ENCODE data around the gene GRM5.
"Not testable (repeated sequence)": the region's sequence is repeated elsewhere in the genome, so short reads cannot be mapped to it uniquely, and the experiment has no call there.

The GRM5 gene

DNA sequence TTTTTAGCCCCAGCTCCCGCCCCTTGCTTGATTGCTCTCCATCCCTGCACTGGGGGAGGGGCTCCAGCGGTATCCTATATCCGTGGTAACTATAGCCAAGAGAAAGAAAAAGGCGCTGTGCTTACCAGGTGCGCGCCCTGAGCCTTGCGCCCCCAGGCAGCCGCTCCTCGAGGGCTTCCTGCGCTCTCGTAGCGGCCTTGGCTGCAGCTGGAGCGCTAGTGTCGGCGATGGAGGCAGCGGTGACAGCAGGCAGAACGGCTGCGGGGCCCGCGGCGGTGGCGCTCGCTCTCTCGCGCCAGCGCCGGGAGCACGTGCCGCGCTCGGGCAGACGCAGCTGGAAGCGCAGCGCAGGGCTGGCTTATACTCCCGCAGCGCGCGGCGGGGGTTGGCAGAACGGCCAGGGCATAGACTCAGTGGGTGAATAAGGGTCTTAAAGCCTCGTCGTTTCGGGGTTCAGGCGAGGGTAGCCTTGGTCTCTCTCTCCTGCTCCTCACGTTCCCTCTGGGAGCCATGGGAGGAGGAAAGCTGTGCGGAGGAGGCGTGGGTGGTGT is at the start of gene GRM5:
Gene GRM5, minus strand, starts transcription at position 332 of the 551 bp plus-strand sequence. CDS start 18,110 bp downstream, outside the sequence.
- not testable (repeated sequence) for DNase-seq (ENCODE audit: low spot score)

- DNase-seq (ENCODE audit: low spot score) = peak; percentile 29
Observed at GRCh38 chr11:89097956-89098355, 32.2 kb upstream of the GRM5 start.

GRCh38 chr11:89093806-89094205 is 28.0 kb upstream of the GRM5 start:
- DNase-seq (ENCODE audit: low spot score) = not testable (repeated sequence)

DNA sequence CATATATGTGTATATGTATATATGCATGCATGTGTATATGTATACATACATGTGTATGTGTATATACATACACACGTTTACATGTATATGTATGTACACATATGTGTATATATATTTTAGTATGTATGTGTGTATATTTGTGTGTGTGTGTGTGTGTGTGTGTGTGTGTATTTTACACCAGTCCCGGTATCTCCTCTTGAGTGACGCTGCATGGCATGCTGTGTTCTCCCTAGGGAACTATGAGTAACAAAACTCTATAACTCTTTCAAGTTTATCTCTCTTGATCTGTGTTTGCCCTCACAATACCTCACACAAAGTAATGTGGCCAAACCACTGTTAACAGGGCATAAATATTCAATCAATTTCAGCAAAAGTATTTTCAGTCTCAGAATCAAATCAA is 19.2 kb upstream of the GRM5 start:
- not testable (repeated sequence) for DNase-seq (ENCODE audit: low spot score)

DNA sequence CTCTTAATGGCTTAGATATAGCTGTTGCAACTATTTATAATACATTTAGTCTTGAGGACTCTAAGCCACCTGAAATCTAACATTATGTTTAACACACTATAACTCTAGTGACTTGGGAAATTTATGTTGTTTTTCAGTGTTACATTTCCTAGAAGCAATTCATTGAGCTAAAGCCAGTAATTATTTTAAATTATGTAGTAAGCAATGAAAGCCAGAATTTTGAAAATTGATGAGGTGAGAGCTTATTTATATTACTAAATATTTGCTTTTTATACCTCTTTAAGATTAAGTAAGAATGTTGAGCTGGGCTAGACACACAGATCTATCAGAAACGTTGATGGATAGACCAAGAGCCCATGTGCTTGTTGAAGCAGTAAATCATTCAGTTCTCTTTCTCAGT is 5.1 kb upstream of the GRM5 start:
- DNase-seq (ENCODE audit: low spot score) = not testable (repeated sequence)

GRCh38 chr11:89067264-89067663 is 1.5 kb upstream of the GRM5 start:
- no peak for DNase-seq (ENCODE audit: low spot score)

GRCh38 chr11:89065066-89065465 is 716 bp downstream of the GRM5 start:
- DNase-seq (ENCODE audit: low spot score) = no peak

- not testable (repeated sequence) for DNase-seq (ENCODE audit: low spot score)
Observed at GRCh38 chr11:89063481-89063951, 2.3 kb downstream of the GRM5 start.

- DNase-seq (ENCODE audit: low spot score) = not testable (repeated sequence)
Observed at GRCh38 chr11:89062771-89063298, 2.9 kb downstream of the GRM5 start.

- not testable (repeated sequence) for DNase-seq (ENCODE audit: low spot score)
Observed at GRCh38 chr11:89061839-89062238, 3.9 kb downstream of the GRM5 start.

DNA sequence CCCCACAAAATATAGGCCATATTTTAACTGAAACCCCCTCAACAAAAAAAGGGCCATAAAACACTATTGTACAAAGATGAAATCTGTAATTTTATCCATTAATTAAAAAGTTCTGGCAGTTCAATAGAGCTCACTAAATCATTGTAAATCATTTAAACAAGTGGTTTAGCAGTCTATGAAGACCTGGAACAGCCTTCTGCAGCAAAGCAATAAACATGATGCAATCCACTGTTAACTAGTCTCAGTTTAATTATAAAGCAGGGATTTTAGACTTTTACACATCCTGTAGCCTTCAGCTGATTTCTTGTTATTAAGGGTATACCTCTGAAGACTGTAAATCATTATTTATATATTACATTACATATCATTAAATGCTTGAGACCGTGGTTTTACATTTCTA is 8.4 kb downstream of the GRM5 start:
- not testable (repeated sequence) for DNase-seq (ENCODE audit: low spot score)

DNA sequence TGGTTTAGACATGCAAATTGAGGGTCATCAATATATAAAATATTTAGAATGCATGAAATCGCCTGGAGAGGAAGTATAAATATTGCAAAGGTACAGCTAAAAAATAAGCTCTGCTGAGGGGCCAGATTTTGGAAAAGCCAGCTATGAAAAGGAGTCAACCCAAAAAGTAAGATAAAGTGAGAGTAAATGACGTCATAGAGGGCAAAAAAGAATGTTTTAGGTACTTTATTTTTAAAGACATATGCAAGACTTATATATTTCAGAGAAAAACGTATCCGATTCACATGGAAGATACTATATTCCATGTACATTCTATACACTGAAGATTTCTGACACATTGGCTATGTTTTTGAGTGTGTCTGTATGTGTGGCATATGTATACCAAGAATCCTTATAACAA is 13.6 kb downstream of the GRM5 start:
- DNase-seq (ENCODE audit: low spot score) = no peak

DNA sequence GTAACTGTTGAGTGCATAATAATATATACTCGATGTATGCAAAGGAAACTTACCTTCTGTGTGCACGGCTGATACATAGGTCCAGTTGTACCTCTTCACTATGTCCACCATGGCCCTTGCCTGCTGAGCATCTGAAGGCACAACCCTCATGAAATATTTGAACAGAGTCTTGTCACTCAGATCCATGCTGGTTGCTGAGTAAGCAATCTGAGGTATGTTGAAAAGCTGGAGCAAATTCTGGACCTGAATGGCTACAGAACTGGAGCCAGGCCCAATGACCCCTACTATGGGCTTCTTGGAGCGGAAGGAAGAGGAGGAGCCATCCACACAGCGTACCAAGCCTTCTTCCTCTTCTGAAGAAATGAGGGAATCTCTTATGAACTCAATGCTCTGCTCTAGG is 18.6 kb downstream of the GRM5 start:
- not testable (repeated sequence) for DNase-seq (ENCODE audit: low spot score)

GRCh38 chr11:89043861-89044588 is 21.8 kb downstream of the GRM5 start:
- DNase-seq (ENCODE audit: low spot score) = not testable (repeated sequence)

DNA sequence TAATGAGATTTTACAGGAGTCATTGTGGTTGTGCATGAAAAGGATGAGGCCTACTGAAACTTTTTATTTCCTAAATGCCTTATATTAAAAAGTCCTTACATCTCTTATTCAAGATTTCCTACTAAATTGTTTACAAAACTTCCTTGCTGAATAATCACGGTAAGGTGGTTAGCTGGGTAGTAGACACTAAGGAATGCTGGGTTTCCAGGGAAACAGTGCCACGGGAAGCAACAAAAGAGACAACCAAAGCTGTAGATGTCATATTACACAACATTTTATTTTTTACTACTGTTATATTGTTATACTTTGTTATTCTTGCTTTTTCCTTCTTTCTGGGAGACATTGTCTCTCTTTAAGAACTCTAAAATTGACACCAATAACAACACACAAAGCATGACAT is 36.1 kb downstream of the GRM5 start:
- DNase-seq (ENCODE audit: low spot score) = not testable (repeated sequence)

DNA sequence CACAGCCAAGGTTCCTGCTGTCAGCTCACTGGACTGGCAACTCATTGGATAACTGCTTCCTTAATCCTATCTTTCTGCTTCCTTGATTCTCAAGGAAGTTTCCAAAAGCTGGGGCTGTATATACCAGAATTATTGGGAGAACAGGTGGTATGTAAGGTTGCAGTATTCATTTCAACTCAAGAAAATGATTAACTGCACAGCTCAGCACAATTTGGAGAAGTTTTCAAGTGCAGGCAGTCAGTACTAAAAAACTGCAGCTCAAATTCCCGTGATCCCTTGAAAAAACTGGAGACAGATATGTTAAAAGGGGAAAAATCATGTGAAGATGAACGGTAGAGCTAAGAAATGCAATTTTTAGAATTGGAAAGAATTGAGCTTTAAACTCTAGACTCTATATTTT is 44.4 kb downstream of the GRM5 start:
- no peak for DNase-seq (ENCODE audit: low spot score)

DNA sequence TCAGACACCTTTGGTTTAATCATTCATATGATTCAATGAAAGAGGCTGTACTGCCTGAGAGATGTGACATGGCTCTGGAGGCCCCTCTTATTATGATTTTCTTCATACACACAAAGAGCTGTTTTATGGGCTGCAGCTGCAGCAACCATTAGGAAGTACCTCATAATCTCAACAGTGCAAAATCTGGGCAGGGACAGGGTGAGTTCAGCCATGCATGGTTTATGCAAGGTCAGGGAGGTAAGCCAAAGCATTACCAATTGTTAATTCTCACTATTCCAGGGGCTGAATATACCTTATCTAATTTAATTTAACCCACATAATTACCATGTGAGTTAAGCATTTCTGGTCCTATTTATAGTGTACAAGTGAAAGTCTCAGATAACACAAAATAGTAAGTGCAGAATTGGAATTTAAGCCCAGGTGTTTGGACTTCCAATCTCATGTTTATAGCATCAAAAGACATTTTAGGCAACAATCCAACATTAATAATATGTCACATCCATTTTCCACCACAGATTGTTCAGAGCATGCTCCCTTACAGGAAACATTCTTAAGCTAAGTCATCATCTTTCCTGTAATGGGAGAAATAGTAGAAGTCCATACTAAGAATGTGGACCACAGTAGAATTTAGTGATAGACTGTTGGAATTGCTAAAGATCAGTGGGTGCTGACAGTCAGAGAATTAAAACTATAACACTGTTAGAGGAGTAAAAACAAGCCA is 45.8 kb downstream of the GRM5 start:
- not testable (repeated sequence) for DNase-seq (ENCODE audit: low spot score)

- DNase-seq (ENCODE audit: low spot score) = no peak
Observed at GRCh38 chr11:89016214-89016613, 49.6 kb downstream of the GRM5 start.

GRCh38 chr11:89015614-89016013 is 50.2 kb downstream of the GRM5 start:
- DNase-seq (ENCODE audit: low spot score) = no peak

- DNase-seq (ENCODE audit: low spot score) = not testable (repeated sequence)
Observed at GRCh38 chr11:89000852-89001251, 64.9 kb downstream of the GRM5 start.

DNA sequence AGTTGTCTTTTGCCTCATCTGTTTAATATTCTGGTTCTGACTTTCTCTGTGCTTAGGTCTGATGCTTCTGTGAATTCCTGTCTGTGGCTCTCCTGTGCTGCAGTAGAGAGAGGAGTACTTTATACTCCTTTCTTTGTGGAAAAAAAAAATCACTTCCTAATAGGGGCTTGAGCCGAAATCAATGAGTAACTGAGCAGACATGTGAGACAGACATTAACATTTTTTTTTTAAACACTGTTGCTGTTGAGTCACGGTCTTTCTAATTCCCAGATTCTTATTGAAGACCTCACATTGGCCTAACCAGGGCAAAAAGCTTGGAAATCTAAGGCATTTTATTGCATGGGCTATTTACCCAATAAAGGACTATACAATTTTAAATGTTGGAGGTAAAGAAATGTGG is 86.1 kb downstream of the GRM5 start:
- no peak for DNase-seq (ENCODE audit: low spot score)

- DNase-seq (ENCODE audit: low spot score) = not testable (repeated sequence)
Observed at GRCh38 chr11:88978992-88979391, 86.8 kb downstream of the GRM5 start.

DNA sequence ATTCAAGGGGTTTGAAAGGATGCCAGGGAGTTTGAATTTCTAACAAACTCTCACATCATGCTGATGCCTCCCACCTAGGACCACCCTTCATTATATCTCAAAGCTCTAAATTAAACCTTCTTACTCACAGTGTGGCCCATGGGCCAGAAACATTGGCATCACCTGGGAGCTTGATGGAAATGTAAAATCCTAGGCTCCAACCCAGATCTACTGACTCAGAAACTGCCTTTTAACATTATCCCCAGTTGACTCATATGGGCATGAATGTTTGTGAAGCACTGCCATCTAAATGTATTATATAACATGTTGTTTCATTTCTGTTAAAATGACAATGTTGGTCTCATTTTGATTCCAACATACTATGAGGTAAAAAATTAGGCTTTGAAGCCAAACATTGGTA is 90.3 kb downstream of the GRM5 start:
- not testable (repeated sequence) for DNase-seq (ENCODE audit: low spot score)

Data from SW480 (cell line).